ENCODE results near the gene PLCL1. TPM values are rescaled to one million over a fixed set of nuclear protein-coding genes. Genes with fewer than 3 reads are reported as not detected.

The PLCL1 gene
- total RNA-seq, 4 donors from 2014 or later = 6.6 to 10.0 (median 7.9) TPM

DNA sequence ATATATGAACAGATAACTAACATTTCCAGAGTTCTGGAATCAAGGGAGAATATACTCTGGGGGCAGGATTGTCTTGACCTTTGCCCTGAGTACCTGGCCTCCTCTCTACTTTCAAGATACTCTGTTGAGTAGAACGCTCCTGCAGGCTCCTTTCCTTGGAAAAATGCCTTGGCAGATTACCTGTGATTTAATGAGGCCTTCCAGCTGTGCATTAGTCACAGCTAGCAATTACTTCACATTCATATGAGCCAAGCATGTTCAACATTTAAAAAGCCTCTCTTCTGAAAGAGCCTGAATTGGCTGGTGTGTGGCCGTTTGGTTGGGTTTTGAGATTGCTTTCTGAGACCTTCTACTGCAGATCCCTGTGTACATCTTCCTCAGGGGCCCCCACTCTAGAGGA is 142.2 kb downstream of the PLCL1 start:
- H3K36me3 ChIP-seq = no peaks in the 10 kb centered on the region
- 53 to 54% methylated on average over 2 of the region's 2 CpGs for WGBS, 2 donors
- no peaks in the 10 kb centered on the region for H3K27me3 ChIP-seq
- H3K27ac ChIP-seq = no peak overlapping the region
- H3K9me3 ChIP-seq = peaks cover 0 to 4% (median 0%) of the 10 kb centered on the region in 4 donors
- no peak overlapping the region for H3K4me3 ChIP-seq
- TF ChIP-seq EP300 (IDR thresholded peaks at IDR 0.05) = no peak
- TF ChIP-seq, protein P1, sequence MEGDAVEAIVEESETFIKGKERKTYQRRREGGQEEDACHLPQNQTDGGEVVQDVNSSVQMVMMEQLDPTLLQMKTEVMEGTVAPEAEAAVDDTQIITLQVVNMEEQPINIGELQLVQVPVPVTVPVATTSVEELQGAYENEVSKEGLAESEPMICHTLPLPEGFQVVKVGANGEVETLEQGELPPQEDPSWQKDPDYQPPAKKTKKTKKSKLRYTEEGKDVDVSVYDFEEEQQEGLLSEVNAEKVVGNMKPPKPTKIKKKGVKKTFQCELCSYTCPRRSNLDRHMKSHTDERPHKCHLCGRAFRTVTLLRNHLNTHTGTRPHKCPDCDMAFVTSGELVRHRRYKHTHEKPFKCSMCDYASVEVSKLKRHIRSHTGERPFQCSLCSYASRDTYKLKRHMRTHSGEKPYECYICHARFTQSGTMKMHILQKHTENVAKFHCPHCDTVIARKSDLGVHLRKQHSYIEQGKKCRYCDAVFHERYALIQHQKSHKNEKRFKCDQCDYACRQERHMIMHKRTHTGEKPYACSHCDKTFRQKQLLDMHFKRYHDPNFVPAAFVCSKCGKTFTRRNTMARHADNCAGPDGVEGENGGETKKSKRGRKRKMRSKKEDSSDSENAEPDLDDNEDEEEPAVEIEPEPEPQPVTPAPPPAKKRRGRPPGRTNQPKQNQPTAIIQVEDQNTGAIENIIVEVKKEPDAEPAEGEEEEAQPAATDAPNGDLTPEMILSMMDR (IDR thresholded peaks at IDR 0.05) = no peak
- TF ChIP-seq POLR2A (IDR thresholded peaks at IDR 0.05) = no peak
- no peak for DNase-seq (ENCODE audit: low spot score in 2 of 2)
- peaks cover 0 to 15% (median 0%) of the 10 kb centered on the region in 4 donors for H3K4me1 ChIP-seq

DNA sequence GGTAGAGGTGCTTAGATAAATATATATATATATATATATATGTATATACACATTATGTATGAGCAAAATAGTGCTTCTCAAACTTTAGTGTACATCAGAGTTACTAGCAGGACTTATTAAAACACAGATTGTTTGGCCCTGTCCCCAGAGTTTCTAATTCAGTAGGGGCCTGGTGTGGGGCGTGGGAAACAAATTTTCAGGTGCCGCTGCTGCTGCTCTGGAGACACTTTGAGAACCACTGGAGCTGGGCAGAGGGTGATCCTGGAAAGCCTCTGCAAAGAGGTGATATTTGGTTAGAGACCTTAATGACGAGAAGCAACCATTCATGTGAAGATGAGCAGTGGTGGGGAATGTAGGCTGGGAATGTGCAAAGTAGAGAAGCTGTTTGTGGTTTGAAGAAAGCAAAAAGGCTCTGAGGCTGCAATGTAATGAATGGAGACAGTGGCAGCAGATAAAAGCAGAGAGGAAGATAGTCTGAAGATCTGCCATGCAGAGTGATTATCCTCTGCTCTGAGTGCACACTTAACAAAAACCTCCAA is 142.9 kb downstream of the PLCL1 start:
- Histone ChIP-seq H3K27me3 (no peaks in the 10 kb centered on the region), H3K4me3 (no peak overlapping the region), H3K27ac (no peak overlapping the region), H3K36me3 (no peaks in the 10 kb centered on the region), H3K4me1 (peaks cover 0 to 15% (median 0%) of the 10 kb centered on the region in 4 donors), H3K9me3 (peaks cover 0 to 4% (median 0%) of the 10 kb centered on the region in 4 donors)
- TF ChIP-seq POLR2A (IDR thresholded peaks at IDR 0.05) (no peak), EP300 (IDR thresholded peaks at IDR 0.05) (no peak)
- TF ChIP-seq, protein P1 (IDR thresholded peaks at IDR 0.05) = no peak
- WGBS, 2 donors = 82 to 89% methylated on average over 3 of the region's 3 CpGs
- DNase-seq (ENCODE audit: low spot score in 2 of 2) = no peak

DNA sequence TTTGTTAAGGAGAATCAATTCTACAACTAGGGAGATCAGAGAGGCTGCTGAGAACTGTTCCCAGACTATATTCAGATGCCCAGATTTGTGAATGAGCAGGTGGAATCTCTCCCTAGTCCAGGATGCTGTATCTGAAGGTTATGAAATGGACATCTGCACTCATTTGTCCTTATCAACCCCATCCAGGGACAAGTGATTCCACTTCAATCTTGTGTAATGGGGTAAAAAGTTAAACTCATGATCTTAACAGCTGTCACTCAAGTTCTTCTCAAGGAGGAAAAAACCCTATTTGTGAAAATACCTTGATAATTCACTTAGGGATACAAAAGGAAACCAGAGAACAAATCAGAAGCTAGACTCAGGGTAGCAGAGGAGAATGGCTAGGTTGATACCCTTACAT is 144.8 kb downstream of the PLCL1 start:
- H3K4me3 ChIP-seq = no peak overlapping the region
- no peak for DNase-seq (ENCODE audit: low spot score in 2 of 2)
- H3K9me3 ChIP-seq = no peaks in the 10 kb centered on the region
- no peaks in the 10 kb centered on the region for H3K36me3 ChIP-seq
- H3K27ac ChIP-seq = no peak overlapping the region
- peaks cover 0 to 15% (median 0%) of the 10 kb centered on the region in 4 donors for H3K4me1 ChIP-seq
- TF ChIP-seq EP300 (IDR thresholded peaks at IDR 0.05) (no peak), POLR2A (IDR thresholded peaks at IDR 0.05) (no peak)
- TF ChIP-seq, protein P1 (IDR thresholded peaks at IDR 0.05) = no peak
- no peaks in the 10 kb centered on the region for H3K27me3 ChIP-seq

DNA sequence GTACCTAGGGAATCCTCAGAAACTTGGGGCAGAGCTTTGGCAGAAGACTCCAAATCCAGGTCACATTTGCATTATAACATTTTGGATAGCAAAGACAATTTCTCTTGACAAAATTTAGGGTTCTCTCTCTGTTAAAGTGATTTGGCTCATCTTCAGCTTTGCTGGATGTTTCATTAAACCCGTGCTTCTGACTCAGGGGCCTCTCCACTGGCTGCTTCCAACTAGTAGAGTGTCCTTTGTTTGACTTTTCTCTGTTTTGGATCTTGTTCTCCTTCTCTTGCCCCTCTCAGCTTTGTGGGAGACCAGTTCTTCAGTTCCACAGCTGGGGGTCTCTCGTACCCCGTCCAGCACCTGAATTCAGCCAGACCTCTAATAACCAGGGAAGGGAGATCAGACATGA is 145.6 kb downstream of the PLCL1 start:
- no peak overlapping the region for H3K27ac ChIP-seq
- 78 to 91% methylated on average over 3 of the region's 3 CpGs for WGBS, 2 donors
- no peak for DNase-seq (ENCODE audit: low spot score in 2 of 2)
- H3K4me1 ChIP-seq = peaks cover 0 to 15% (median 0%) of the 10 kb centered on the region in 4 donors
- no peaks in the 10 kb centered on the region for H3K27me3 ChIP-seq
- no peaks in the 10 kb centered on the region for H3K36me3 ChIP-seq
- H3K4me3 ChIP-seq = no peak overlapping the region
- H3K9me3 ChIP-seq = no peaks in the 10 kb centered on the region
- TF ChIP-seq POLR2A (IDR thresholded peaks at IDR 0.05) = no peak
- TF ChIP-seq EP300 (IDR thresholded peaks at IDR 0.05) = no peak
- TF ChIP-seq, protein P1 (IDR thresholded peaks at IDR 0.05) = no peak

DNA sequence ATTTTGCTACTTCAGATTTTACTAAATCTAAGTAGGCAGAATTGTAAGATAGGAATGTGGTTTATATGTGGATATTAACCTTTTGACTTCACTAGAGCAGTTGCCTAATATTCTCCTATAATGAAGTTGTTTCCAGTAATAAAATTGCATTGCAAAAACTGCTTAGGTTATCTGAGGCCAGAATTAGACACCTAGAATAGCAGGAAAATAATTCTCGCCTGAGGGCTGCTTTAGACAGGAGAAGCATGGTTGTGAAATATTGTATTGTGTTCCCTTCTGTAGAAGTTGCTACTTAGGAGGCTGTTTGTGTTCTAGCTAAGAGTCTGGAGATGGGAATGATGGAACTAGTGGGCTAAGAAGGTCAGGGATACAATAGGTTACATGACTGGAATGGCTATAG is 146.3 kb downstream of the PLCL1 start:
- Histone ChIP-seq H3K9me3 (no peaks in the 10 kb centered on the region), H3K36me3 (no peaks in the 10 kb centered on the region), H3K4me1 (peaks cover 0 to 15% (median 0%) of the 10 kb centered on the region in 4 donors), H3K27ac (no peak overlapping the region), H3K4me3 (no peak overlapping the region), H3K27me3 (no peaks in the 10 kb centered on the region)
- WGBS, 2 donors = 75 to 79% methylated on average over 1 of the region's 1 CpG
- TF ChIP-seq EP300 (IDR thresholded peaks at IDR 0.05) (no peak), POLR2A (IDR thresholded peaks at IDR 0.05) (no peak)
- TF ChIP-seq, protein P1 (IDR thresholded peaks at IDR 0.05) = no peak
- DNase-seq (ENCODE audit: low spot score in 2 of 2) = no peak
